Rectal smooth muscle tissue (tissue), 1 donor: ENCODE results near the gene ELMO1.

ENCODE experiments used
- H3K27ac ChIP-seq: one replicate; pipeline ENCODE4 v1.7.0; 2013; ENCODE audit warnings: low read depth, low read length, inconsistent platforms
- H3K27me3 ChIP-seq: one replicate; pipeline ENCODE4 v1.7.0; 2013; ENCODE audit warnings: low read length; ENCODE audit not compliant: control insufficient read depth, insufficient read depth
- H3K36me3 ChIP-seq: one replicate; pipeline ENCODE4 v1.7.0; 2013; ENCODE audit warnings: low read length; ENCODE audit not compliant: control insufficient read depth, insufficient read depth
- H3K4me1 ChIP-seq: one replicate; pipeline ENCODE4 v1.7.0; 2013; ENCODE audit warnings: low read length; ENCODE audit not compliant: control insufficient read depth, insufficient read depth
- H3K4me3 ChIP-seq: one replicate; pipeline ENCODE4 v1.7.0; 2013; ENCODE audit warnings: low read length
- H3K9ac ChIP-seq: one replicate; pipeline ENCODE4 v1.7.0; 2013; ENCODE audit warnings: low read length

ELMO1 gene

DNA sequence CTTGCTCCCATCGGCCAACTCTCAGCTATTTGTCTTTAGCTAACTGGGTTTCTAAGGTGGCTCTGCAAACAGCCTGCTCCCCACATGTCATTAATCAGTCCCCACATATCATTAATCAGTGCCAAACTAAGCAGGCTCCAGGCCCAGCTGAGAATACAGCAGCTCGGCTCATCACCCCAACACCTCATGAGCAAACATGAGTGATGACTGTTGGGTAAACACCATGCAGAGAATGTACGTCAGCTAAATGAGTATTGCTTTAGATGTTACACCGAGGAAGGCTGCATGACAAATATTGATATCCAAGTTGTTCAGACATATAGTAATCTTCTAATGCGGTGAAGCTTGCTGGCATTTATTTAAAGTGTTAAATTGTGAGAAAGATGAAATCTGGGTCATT is 536.9 kb downstream of the ELMO1 start:
- no peaks in the 10 kb centered on the region for H3K4me1 ChIP-seq
- H3K36me3 ChIP-seq = no peaks in the 10 kb centered on the region
- no peak overlapping the region for H3K9ac ChIP-seq
- no peak overlapping the region for H3K27ac ChIP-seq
- H3K27me3 ChIP-seq = no peaks in the 10 kb centered on the region
- H3K4me3 ChIP-seq = no peak overlapping the region

DNA sequence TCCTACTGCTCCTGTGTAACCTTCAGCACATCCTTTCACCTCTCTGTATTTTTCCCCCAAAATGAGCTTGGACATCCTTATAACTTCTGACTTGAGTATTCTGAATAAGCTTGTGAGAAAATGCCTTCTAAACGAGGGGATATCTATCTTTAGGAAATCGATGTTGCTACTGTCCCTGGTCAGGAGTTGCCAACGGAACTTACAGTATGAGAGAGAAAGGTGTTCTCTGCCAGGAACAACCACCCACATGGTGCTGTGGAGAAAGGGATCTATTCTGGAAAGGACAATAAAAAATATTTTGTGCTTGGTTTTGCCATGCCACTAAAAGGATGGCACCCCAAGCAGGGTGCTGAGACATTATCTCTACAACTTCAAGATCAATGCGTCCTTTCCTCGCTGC is 537.8 kb downstream of the ELMO1 start:
- no peaks in the 10 kb centered on the region for H3K4me1 ChIP-seq
- H3K9ac ChIP-seq = no peak overlapping the region
- no peak overlapping the region for H3K27ac ChIP-seq
- no peaks in the 10 kb centered on the region for H3K36me3 ChIP-seq
- no peaks in the 10 kb centered on the region for H3K27me3 ChIP-seq
- H3K4me3 ChIP-seq = no peak overlapping the region

DNA sequence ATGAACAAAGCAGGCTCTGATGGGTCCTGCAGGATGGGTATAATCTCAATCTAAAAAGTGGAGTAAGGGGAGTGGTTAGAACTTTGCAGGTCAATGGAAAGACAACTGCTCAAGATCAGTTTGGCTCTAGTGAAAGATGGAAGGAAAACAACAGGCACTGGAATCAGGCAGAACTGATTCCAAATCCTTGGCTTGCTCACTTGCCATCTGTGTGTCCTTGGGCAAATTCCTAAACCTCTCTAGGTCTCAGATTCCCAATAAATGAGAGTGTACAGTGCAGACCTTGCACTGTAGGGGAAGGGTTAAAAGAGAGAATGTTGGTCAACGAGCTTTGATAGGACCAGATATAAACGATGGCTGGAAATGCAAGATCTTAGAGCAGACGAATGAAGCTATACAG is 538.3 kb downstream of the ELMO1 start:
- no peak overlapping the region for H3K27ac ChIP-seq
- no peak overlapping the region for H3K4me3 ChIP-seq
- no peaks in the 10 kb centered on the region for H3K36me3 ChIP-seq
- no peaks in the 10 kb centered on the region for H3K4me1 ChIP-seq
- H3K27me3 ChIP-seq = no peaks in the 10 kb centered on the region
- H3K9ac ChIP-seq = no peak overlapping the region

DNA sequence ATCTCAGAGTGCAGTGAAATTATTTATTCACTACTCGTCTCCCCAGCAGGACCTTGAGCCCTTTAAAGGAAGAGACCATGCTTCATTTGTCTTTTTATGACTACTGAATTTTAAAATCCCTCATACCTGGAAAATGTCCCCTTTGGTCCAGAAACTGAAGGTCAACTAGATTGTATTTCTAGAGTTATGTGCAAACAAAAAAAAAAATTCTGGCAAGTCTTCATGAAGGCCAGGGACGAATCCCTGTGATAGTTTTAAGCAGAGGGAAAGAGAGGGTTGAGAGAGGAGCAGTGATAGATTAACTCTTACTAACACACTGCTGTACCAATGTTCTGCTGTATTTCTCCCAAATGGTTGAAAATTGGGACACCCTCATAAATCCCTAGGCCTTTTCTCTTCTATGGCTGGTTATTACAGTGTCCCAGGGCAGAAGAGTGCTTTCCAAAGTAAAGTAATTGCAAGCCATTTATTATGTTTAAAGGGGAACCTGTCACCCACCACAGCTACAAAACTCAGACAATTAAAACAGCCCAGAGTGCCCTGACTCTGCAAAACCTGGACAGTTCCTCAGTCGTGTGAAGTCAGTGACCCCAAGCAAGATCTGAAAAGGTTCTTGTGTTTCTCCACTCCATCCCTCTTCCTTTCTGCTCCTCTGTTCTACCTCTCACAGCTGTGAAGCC is 541.6 kb downstream of the ELMO1 start:
- Histone ChIP-seq H3K36me3 (no peaks in the 10 kb centered on the region), H3K9ac (no peak overlapping the region), H3K4me3 (no peak overlapping the region), H3K27ac (no peak overlapping the region), H3K27me3 (no peaks in the 10 kb centered on the region), H3K4me1 (no peaks in the 10 kb centered on the region)

DNA sequence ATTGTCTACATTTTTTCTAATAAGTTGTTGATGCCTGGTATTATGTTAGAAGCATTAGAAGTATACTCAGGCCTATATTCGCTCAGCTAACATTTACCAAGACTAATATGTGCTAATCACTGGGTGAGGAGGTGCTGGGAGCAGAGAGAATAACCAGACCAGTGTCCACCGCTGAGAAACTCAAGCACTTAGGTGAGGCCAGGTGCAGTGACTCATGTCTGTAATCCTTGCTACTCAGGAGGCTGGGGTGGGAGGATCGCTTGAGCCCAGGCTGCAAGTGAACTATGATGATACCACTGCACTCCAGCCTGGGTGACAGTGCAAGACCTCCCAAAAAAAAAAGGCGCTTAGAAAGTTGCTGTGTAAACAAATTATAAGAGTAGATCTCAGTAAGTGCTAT is 542.2 kb downstream of the ELMO1 start:
- Histone ChIP-seq H3K36me3 (no peaks in the 10 kb centered on the region), H3K27me3 (no peaks in the 10 kb centered on the region), H3K9ac (no peak overlapping the region), H3K4me1 (no peaks in the 10 kb centered on the region), H3K27ac (no peak overlapping the region), H3K4me3 (no peak overlapping the region)

DNA sequence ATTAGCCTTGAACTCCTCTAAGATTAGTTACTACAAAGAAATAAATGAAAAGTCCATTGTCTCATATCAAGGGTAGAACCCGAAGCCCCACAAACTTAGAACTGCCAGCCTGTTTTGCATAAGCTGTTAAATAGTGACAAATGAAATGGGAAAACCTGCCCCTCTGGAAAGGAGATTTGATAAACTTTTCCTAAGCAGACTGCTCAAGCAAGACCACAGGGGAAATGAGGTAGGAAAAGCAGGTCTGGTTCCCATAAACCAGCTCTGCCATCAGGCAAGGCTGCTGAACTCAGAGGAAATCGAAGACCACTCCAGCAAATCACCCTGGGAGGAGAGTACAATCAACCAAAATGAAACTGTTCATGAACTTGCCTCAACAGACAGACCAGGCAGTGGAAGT is 542.8 kb downstream of the ELMO1 start:
- H3K36me3 ChIP-seq = no peaks in the 10 kb centered on the region
- no peak overlapping the region for H3K4me3 ChIP-seq
- H3K27ac ChIP-seq = no peak overlapping the region
- H3K27me3 ChIP-seq = no peaks in the 10 kb centered on the region
- H3K4me1 ChIP-seq = no peaks in the 10 kb centered on the region
- H3K9ac ChIP-seq = no peak overlapping the region

DNA sequence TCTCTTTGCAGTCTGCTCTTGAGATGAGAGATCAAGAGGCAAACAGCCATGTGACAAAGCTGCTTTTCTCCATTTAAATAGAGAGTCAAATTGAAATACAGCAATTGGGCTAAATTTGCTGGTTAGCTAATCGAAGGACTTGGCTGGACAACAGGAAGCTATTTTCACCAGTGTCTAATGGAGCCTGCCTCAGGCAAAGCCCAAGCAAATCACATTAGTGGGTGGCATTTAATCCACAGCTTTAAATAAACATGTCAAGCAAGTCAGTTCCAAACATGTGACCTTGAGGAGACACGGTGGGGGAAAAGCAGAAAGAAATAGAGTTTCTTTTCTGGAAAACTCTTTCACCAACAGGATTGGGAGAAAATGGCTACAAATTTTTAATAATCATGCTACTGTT is 543.9 kb downstream of the ELMO1 start:
- Histone ChIP-seq H3K27me3 (no peaks in the 10 kb centered on the region), H3K36me3 (no peaks in the 10 kb centered on the region), H3K27ac (no peak overlapping the region), H3K9ac (no peak overlapping the region), H3K4me3 (no peak overlapping the region), H3K4me1 (no peaks in the 10 kb centered on the region)

DNA sequence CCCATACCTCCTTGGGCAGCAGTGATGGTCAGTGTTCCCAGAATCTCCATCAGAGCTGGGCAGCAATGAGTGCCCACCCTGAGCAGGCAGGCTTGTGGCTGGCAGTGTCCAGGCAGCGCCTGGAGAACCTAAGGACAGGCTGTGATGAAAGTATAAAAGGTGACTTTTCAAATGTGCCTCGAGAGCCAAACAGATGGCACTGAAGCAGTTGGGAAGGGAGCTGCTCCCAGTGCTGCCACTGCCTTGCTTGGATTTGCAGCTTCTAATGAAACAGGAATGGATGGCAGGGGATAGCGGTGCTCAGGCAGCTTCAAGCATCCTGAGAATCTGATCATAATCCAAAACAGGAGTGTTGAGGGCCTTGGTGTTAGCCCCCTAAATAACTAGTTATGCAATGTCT is 544.6 kb downstream of the ELMO1 start:
- no peak overlapping the region for H3K4me3 ChIP-seq
- no peaks in the 10 kb centered on the region for H3K4me1 ChIP-seq
- no peaks in the 10 kb centered on the region for H3K27me3 ChIP-seq
- H3K27ac ChIP-seq = no peak overlapping the region
- no peak overlapping the region for H3K9ac ChIP-seq
- no peaks in the 10 kb centered on the region for H3K36me3 ChIP-seq

DNA sequence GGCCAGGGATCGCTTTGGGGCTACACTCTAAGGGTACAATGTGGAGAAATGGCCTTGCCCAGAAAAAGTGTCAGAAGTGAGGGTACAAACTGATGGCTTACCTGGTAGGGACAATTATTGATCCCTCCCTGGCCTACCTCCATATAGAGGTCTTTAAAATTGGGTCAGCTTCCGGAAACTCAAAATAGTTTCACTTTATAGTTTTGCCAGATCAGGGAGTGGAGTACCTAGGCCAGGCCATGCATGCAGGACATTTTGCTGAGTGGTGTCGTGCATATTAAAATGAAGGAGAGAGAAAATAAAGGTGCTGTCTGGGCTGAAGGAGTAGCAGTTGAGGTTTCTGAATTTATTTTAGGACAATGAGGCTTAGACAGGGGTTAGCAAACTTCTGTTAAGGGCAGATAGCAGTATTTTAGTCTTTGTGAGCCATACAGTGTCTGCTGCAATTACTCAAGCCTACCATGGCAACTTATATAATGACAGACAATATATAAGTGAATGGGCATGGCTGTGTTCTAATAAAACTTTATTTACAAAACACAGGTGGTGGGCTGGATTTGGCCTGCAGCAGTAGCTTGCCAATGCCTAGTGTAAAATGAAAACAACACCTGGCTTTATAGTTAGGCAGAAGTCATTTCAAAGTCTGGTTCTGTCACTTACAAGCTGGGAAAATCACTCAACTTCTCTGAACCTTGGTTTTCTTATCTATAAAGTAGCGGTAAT is 547.5 kb downstream of the ELMO1 start:
- H3K36me3 ChIP-seq = no peaks in the 10 kb centered on the region
- H3K27ac ChIP-seq = no peak overlapping the region
- no peak overlapping the region for H3K4me3 ChIP-seq
- no peak overlapping the region for H3K9ac ChIP-seq
- H3K27me3 ChIP-seq = no peaks in the 10 kb centered on the region
- no peaks in the 10 kb centered on the region for H3K4me1 ChIP-seq

DNA sequence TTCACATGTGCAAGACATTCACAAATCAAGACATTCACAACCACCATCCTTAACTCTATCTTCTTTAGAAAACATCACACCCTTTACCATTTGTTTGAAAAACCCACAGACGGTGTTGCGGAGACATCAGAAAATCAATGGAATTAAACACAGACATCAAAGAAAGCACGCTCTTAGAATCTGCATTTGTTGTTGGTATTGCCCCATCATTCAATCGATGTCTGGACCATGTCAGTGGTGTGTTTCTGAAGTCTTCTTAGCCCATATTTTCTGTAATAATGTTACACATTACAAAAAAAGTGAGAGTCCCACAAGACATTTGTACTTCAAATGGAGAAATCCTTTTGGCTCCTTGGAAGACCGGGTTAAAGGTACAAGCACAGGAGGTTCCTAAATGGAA is 550.5 kb downstream of the ELMO1 start:
- no peak overlapping the region for H3K9ac ChIP-seq

DNA sequence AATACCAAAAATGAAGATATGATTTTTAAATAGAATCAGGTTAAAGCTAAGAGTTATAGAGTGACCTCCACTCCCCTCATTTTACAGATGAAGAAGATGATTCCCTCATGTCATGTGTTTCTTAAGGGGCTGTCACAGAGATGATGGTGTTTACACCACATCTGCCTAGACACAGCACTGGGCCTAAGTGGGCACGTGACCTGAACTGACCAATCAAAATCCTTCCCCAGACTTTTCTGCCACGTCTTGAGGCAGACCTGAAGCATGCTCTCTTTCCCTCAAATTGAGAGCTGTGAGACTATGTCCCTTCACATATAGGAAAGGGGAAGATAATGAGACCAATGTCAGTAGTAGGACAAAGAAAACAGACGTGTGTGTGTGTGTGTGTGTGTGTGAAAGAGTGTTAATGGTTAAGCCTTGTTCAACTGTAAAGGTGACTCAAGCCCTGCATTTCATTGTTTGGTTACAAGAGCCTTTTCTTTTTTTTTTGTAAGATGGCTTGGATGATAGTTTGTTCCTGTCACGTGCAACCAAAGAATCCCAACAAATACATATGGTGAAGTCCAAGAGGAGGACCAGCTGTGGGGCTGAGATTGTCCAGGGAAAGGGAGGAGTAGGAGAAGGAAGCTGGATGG is 551.6 kb downstream of the ELMO1 start:
- H3K27ac ChIP-seq = no peak overlapping the region
- H3K4me3 ChIP-seq = no peak overlapping the region
- H3K36me3 ChIP-seq = no peaks in the 10 kb centered on the region
- no peaks in the 10 kb centered on the region for H3K27me3 ChIP-seq
- no peak overlapping the region for H3K9ac ChIP-seq
- no peaks in the 10 kb centered on the region for H3K4me1 ChIP-seq

More for the DNA sequence above, 550.5 kb downstream of the ELMO1 start:
- H3K4me3 ChIP-seq = no peak overlapping the region
- H3K27me3 ChIP-seq = no peaks in the 10 kb centered on the region
- H3K36me3 ChIP-seq = no peaks in the 10 kb centered on the region
- no peaks in the 10 kb centered on the region for H3K4me1 ChIP-seq
- no peak overlapping the region for H3K27ac ChIP-seq

DNA sequence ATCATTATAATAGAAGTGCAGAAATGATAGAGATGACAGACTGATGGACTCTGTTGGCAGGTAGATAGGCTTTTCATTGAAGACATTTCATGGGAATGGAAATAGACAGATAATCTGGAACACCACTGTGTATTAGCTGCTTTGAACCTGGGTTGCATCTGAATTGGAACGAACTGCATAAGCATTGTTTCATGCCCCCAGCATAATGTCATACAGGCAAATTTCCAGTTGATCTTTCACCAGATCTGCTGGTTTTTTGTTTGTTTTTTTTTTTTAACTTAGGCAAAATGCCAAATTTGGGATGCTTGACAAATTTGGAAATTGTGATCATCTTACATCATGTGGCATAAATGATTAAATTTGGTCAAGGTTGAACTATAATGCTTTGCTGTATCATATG is 552.2 kb downstream of the ELMO1 start:
- Histone ChIP-seq H3K36me3 (no peaks in the 10 kb centered on the region), H3K27ac (no peak overlapping the region), H3K4me1 (no peaks in the 10 kb centered on the region), H3K27me3 (no peaks in the 10 kb centered on the region), H3K4me3 (no peak overlapping the region), H3K9ac (no peak overlapping the region)

DNA sequence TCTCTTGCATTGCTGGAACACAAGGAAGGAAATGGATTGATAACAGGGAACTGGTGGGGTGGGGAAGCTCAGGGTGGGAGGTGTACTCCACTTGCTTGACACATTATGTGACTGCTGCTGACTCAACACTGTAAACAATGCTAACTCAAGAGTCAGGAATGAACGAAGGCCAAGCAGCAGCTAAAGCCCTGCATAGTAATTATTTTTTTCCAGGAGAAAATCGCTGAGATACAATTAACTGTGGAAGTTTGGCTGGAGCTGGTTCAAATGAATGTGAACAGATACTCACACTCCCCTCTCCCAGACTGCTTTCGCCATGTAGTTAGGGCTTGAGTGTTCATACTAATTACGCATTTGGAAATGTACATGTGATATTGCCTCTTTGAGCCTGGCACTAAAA is 553.5 kb downstream of the ELMO1 start:
- Histone ChIP-seq H3K27ac (no peak overlapping the region), H3K9ac (no peak overlapping the region), H3K27me3 (no peaks in the 10 kb centered on the region), H3K36me3 (no peaks in the 10 kb centered on the region), H3K4me1 (no peaks in the 10 kb centered on the region), H3K4me3 (no peak overlapping the region)
